Glutamatergic neuron (in vitro differentiated cells): ENCODE data around the gene BCL2. TPM values are rescaled to one million over a fixed set of nuclear protein-coding genes. Genes with fewer than 3 reads are reported as not detected.
A peak's percentile ranks its signal among the peaks of the same experiment; 100 is the strongest.

Experiments
- DNase-seq: peaks from one replicate; pipeline ENCODE4 v3.0.0; 2022
- H3K27ac Mint-ChIP-seq: one replicate; pipeline ENCODE4 v1.8.0; 2020; ENCODE audit warnings: mild to moderate bottlenecking, mixed read lengths, inconsistent platforms; ENCODE audit not compliant: unreplicated experiment
- H3K27me3 Mint-ChIP-seq: one replicate; pipeline ENCODE4 v1.8.0; 2020; ENCODE audit warnings: mild to moderate bottlenecking, moderate library complexity, mixed read lengths, inconsistent platforms; ENCODE audit not compliant: unreplicated experiment
- H3K36me3 Mint-ChIP-seq: one replicate; pipeline ENCODE4 v1.8.0; 2020; ENCODE audit warnings: mild to moderate bottlenecking, mixed read lengths, inconsistent platforms; ENCODE audit not compliant: unreplicated experiment
- H3K4me1 Mint-ChIP-seq: one replicate; pipeline ENCODE4 v1.8.0; 2020; ENCODE audit warnings: mild to moderate bottlenecking, low read depth, mixed read lengths, inconsistent platforms; ENCODE audit not compliant: unreplicated experiment
- H3K4me3 Mint-ChIP-seq: one replicate; pipeline ENCODE4 v1.8.0; 2020; ENCODE audit warnings: mild to moderate bottlenecking, mixed read lengths, inconsistent platforms; ENCODE audit not compliant: unreplicated experiment
- H3K9me3 Mint-ChIP-seq: one replicate; pipeline ENCODE4 v1.8.0; 2020; ENCODE audit warnings: mild to moderate bottlenecking, moderate library complexity, mixed read lengths, inconsistent platforms; ENCODE audit not compliant: unreplicated experiment
- total RNA-seq: library from RNA; stranded (reverse); fragmentation: NEBNext Ultra II Directional; extraction: Animal tissue kit (Norgen Biotek cat#: 25700); gene quantifications from one replicate; pipeline ENCODE4 v1.2.1, GENCODE V29; 2021; ENCODE audit not compliant: unreplicated experiment
- TF ChIP-seq, protein P1 (sequence below): fragments of 200-600 bp; sonication (generic); IDR thresholded peaks from one replicate; pipeline ENCODE4 v1.5.0; 2021; ENCODE audit not compliant: partially characterized antibody, unreplicated experiment

Gene BCL2
- total RNA-seq, 1 donor from 2014 or later = 6.8 TPM

DNA sequence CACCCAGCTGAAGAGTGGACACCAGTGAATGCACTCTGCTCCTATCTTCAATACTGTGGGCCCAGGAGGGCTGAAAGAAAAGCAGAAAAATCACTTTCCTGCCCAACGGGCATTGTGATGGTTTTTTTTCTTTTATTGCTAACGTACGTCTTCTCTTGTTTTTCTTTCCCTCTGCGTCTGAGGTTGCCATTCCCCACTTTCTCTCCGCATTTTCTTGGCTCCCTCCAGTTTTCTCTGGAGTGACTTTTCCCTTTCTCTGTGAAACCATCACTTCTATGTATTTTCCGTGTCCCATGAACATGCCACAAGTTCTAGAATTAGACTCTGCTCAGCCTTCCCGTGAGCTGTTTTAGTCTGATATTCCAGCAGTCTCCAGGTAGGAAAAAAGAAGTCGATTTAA is 169.2 kb downstream of the BCL2 start:
- TF ChIP-seq, protein P1, sequence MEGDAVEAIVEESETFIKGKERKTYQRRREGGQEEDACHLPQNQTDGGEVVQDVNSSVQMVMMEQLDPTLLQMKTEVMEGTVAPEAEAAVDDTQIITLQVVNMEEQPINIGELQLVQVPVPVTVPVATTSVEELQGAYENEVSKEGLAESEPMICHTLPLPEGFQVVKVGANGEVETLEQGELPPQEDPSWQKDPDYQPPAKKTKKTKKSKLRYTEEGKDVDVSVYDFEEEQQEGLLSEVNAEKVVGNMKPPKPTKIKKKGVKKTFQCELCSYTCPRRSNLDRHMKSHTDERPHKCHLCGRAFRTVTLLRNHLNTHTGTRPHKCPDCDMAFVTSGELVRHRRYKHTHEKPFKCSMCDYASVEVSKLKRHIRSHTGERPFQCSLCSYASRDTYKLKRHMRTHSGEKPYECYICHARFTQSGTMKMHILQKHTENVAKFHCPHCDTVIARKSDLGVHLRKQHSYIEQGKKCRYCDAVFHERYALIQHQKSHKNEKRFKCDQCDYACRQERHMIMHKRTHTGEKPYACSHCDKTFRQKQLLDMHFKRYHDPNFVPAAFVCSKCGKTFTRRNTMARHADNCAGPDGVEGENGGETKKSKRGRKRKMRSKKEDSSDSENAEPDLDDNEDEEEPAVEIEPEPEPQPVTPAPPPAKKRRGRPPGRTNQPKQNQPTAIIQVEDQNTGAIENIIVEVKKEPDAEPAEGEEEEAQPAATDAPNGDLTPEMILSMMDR = no peak
- peak overlapping the region; percentile 45 for H3K27ac Mint-ChIP-seq
- peaks cover 2% of the 10 kb centered on the region for H3K9me3 Mint-ChIP-seq
- H3K27me3 Mint-ChIP-seq = peaks cover 7% of the 10 kb centered on the region
- H3K4me3 Mint-ChIP-seq = no peak overlapping the region
- H3K4me1 Mint-ChIP-seq = peaks cover 16% of the 10 kb centered on the region
- H3K36me3 Mint-ChIP-seq = no peaks in the 10 kb centered on the region
- no peak for DNase-seq

DNA sequence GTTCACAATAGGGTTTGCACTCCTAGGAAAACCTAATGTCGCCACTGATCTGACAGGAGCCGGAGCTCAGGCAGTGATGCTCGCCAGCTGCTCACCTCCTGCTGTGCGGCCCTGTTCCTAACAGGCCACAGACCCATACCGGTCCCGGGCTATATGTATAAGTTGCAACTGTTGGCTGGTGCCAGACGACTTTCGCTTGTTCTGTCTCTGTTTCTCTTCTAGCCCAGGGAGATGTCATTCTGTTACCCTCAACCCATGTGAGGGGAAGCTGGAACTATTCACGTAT is 170.3 kb downstream of the BCL2 start:
- Mint-ChIP-seq H3K4me1 (peaks cover 19% of the 10 kb centered on the region), H3K27ac (peak overlapping the region; percentile 79), H3K27me3 (peaks cover 5% of the 10 kb centered on the region), H3K9me3 (peaks cover 4% of the 10 kb centered on the region), H3K4me3 (peak overlapping the region; percentile 44), H3K36me3 (no peaks in the 10 kb centered on the region)
- peak; percentile 52 for DNase-seq
- TF ChIP-seq, protein P1 = no peak

DNA sequence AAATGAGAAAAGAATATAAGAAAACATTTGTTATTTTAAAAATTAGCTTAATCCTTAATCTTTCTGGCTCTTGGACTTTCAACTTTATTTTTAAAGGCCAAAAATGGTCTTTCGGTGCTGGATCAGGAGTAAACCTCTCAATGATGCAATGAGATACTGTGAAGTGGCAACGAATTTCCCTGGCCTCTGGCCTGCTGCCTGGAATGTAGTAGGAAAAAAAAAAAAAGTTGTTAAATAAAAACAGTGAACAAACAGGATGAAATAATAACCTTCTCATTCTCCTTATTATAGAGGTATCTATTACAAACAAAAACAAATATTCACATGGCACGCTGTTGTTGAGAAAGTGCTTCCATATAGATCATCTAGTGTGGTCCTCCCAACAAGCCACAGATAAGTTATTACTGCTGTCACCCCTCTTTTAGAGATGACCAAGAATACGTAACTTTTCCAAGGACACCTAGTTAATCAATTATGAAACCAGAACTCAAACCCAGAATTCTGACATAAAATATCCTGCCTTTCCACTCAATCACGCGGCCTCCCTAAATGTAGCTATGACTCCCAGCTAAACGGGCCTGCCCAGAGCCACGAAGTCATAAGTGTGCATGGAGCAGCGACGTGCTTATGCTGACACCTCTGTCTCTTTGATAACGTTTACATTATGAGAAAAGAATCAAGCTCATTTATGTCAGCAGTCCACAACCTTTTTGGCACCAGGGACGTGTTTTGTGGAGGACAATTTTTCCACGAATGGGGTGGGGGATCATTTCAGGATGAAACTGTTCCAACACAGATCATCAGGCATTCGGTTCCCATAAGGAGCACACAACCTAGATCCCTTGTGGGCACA is 170.9 kb downstream of the BCL2 start:
- H3K4me1 Mint-ChIP-seq = peaks cover 24% of the 10 kb centered on the region
- TF ChIP-seq, protein P1 = no peak
- H3K36me3 Mint-ChIP-seq = no peaks in the 10 kb centered on the region
- peak overlapping the region; percentile 79 for H3K27ac Mint-ChIP-seq
- peak overlapping the region; percentile 47 for H3K4me3 Mint-ChIP-seq
- DNase-seq = no peak
- peaks cover 4% of the 10 kb centered on the region for H3K9me3 Mint-ChIP-seq
- H3K27me3 Mint-ChIP-seq = peaks cover 5% of the 10 kb centered on the region

DNA sequence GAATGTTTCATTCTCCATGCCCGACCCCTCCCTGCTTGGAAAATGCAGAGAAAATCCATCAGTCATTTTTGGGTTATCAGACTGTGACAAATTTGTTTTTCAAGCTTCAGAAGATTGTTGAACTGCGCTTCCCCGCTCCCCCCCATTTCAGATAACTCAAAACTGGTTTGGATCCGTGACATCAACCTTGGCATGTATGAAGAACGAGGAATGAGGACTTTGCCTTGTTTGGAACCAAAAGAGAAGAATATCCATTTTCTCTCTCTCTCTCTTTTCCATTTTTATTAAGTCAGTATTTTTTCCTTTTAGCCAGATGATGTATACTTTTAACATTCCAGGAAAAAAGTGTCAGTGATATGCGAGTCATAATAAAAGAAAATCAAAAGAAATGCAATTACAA is 171.6 kb downstream of the BCL2 start:
- TF ChIP-seq, protein P1 = no peak
- H3K9me3 Mint-ChIP-seq = peaks cover 4% of the 10 kb centered on the region
- H3K4me1 Mint-ChIP-seq = peaks cover 31% of the 10 kb centered on the region
- no peak overlapping the region for H3K27ac Mint-ChIP-seq
- no peak overlapping the region for H3K4me3 Mint-ChIP-seq
- DNase-seq = no peak
- no peaks in the 10 kb centered on the region for H3K36me3 Mint-ChIP-seq
- H3K27me3 Mint-ChIP-seq = peaks cover 6% of the 10 kb centered on the region

DNA sequence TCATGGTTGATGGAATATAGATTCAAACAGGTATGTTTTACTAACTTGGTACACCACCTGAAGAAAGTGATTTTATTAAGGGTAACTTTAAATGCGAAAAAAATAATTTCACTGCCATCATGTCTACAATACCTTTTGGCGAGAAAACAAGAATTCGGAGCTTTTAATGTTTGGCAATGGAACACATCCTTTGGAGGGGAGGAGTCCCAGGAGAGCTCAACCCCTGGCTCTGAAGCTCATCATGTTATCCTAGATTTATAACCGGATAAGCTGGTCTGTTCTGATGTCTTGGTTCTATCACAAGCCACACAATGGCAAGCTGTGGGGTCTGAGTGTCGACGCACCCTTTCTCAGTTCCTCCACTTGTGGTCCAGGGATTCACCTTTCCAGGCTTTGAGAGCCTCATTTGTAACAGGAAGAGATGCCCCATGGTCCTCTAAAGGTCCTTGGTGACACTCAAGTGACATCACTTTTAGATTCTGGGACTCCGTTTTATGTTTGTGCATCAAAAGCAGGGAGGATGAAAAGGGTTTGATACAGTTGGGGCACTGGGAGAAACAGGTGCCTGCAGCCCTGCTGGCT is 172.7 kb downstream of the BCL2 start:
- Mint-ChIP-seq H3K4me1 (peaks cover 40% of the 10 kb centered on the region), H3K4me3 (no peak overlapping the region), H3K9me3 (peaks cover 4% of the 10 kb centered on the region), H3K36me3 (no peaks in the 10 kb centered on the region), H3K27ac (no peak overlapping the region), H3K27me3 (peaks cover 8% of the 10 kb centered on the region)
- DNase-seq = no peak
- TF ChIP-seq, protein P1 = no peak
